HG03439 (cell line): ENCODE data around the gene PDZD4.

Experiments used
- ATAC-seq: cut with Tn5 transposase; IDR thresholded peaks from one replicate; pipeline ENCODE4 v1.9.1; 2021; ENCODE audit warnings: mild to moderate bottlenecking, moderate library complexity; ENCODE audit not compliant: unreplicated experiment

The PDZD4 gene

GRCh38 chrX:153814591-153815315 is 15.6 kb downstream of the PDZD4 start:
- ATAC-seq: no peak

- no peak for ATAC-seq
Observed at GRCh38 chrX:153813161-153813560, 17.2 kb downstream of the PDZD4 start.

- ATAC-seq: no peak
Observed at GRCh38 chrX:153812220-153812619, 18.1 kb downstream of the PDZD4 start.

GRCh38 chrX:153807976-153808375 is 22.4 kb downstream of the PDZD4 start:
- ATAC-seq: no peak

- ATAC-seq: no peak
Observed at GRCh38 chrX:153806999-153807575, 23.3 kb downstream of the PDZD4 start.

- ATAC-seq: no peak
Observed at GRCh38 chrX:153805436-153805835, 24.9 kb downstream of the PDZD4 start.

- no peak for ATAC-seq
Observed at GRCh38 chrX:153804621-153805020, 25.7 kb downstream of the PDZD4 start.

- ATAC-seq: no peak
Observed at GRCh38 chrX:153804100-153804595, 26.2 kb downstream of the PDZD4 start.

- no peak for ATAC-seq
Observed at GRCh38 chrX:153803211-153804099, 26.9 kb downstream of the PDZD4 start.

- ATAC-seq: no peak
Observed at GRCh38 chrX:153802513-153803045, 27.8 kb downstream of the PDZD4 start.

GRCh38 chrX:153801669-153802068 is 28.7 kb downstream of the PDZD4 start:
- no peak for ATAC-seq

GRCh38 chrX:153800746-153801145 is 29.6 kb downstream of the PDZD4 start:
- no peak for ATAC-seq

GRCh38 chrX:153800177-153800722 is 30.1 kb downstream of the PDZD4 start:
- ATAC-seq: no peak

- no peak for ATAC-seq
Observed at GRCh38 chrX:153799326-153799725, 31.0 kb downstream of the PDZD4 start.

- ATAC-seq: no peak
Observed at GRCh38 chrX:153797415-153798015, 32.8 kb downstream of the PDZD4 start.

- ATAC-seq: no peak
Observed at GRCh38 chrX:153794897-153795816, 35.2 kb downstream of the PDZD4 start.

GRCh38 chrX:153794018-153794896 is 36.1 kb downstream of the PDZD4 start, which contains the start of the genes IDH3G and SSR4:
TSS of gene IDH3G (minus strand) at chrX:153794375. CDS start at chrX:153794326, 49 bp downstream.
TSS of gene SSR4 (plus strand) at chrX:153794668. CDS start at chrX:153794688, 20 bp downstream.
- ATAC-seq: peak; percentile 91

GRCh38 chrX:153793291-153793690 is 37.1 kb downstream of the PDZD4 start:
- ATAC-seq: no peak
